IgD-negative memory B cell (primary cell): ENCODE results near the gene TRDN. TPM values are rescaled to one million over a fixed set of nuclear protein-coding genes. Genes with fewer than 3 reads are reported as not detected.
"Not testable (repeated sequence)": the region's sequence is repeated elsewhere in the genome, so short reads cannot be mapped to it uniquely, and the experiment has no call there.

Experiments
- H3K27ac Mint-ChIP-seq, 3 donors: one replicate each; pipeline ENCODE4 v1.8.0; 2020 to 2022; ENCODE audit warnings: mild to moderate bottlenecking in 3 of 3, mixed read lengths in 3 of 3, moderate library complexity in 1 of 3
- H3K27me3 Mint-ChIP-seq: one replicate; pipeline ENCODE4 v1.8.0; 2021; ENCODE audit warnings: mixed read lengths
- H3K36me3 Mint-ChIP-seq: one replicate; pipeline ENCODE4 v1.8.0; 2020; ENCODE audit warnings: mild to moderate bottlenecking, mixed read lengths
- H3K4me1 Mint-ChIP-seq, 3 donors: one replicate each; pipeline ENCODE4 v1.8.0; 2020 to 2022; ENCODE audit warnings: mixed read lengths in 3 of 3, mild to moderate bottlenecking in 1 of 3
- H3K4me3 Mint-ChIP-seq, 4 donors: one replicate each; pipeline ENCODE4 v1.8.0; 2020 to 2022; ENCODE audit warnings: mild to moderate bottlenecking in 4 of 4, mixed read lengths in 4 of 4, moderate library complexity in 3 of 4
- H3K9me3 Mint-ChIP-seq, 3 donors: one replicate each; pipeline ENCODE4 v1.8.0; 2020 to 2021; ENCODE audit warnings: mixed read lengths in 3 of 3, mild to moderate bottlenecking in 1 of 3
- polyA plus RNA-seq: library from polyadenylated mRNA; unstranded; fragments of 300-500 nt; fragmentation: Illumina TruSeq; gene quantifications from one replicate; pipeline ENCODE4 v1.2.3, GENCODE V29; 2021

The TRDN gene
- polyA plus RNA-seq, 1 donor from 2014 or later, result not detected

DNA sequence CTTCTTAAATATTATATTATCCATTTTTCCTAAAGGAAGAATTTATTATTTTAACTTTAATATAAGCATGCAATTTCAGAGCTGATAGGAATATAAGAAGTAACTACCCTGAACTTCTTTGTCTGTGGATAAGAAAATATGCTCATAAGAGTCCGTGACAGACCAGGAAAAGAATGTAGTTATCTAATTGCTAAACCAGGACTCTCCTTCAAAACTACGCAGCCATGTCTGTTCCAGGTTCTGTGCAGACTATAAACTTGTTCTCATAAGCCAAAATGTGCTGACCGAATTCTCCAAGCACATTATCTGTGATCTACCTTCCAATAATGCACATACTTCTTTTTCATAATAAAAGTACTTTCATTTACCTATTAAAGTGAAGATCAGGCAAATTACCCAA is 116.5 kb downstream of the TRDN start:
- H3K27me3 Mint-ChIP-seq, result no peaks in the 10 kb centered on the region
- H3K36me3 Mint-ChIP-seq, result no peaks in the 10 kb centered on the region
- no peak overlapping the region for H3K4me3 Mint-ChIP-seq
- H3K9me3 Mint-ChIP-seq, result peaks cover 1 to 9% (median 4%) of the 10 kb centered on the region in 3 donors
- H3K4me1 Mint-ChIP-seq, result peaks cover 0 to 2% (median 0%) of the 10 kb centered on the region in 3 donors
- no peak overlapping the region for H3K27ac Mint-ChIP-seq

DNA sequence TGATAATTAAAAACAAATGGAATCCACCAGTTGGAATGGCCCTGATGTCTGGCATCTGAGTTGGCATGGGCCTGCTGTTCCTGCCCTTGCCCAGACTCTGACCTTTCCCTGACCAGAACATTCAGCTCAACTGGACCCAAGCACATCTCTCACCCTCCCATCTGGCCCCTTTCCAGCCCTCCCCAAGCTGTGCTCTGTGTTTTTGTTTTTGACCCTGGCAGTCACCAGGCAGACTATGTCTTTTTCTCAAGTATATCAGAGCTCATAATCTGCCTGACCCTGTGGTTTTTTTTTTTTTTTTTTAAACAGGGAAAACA is 117.6 kb downstream of the TRDN start:
- H3K27me3 Mint-ChIP-seq, result no peaks in the 10 kb centered on the region
- peaks cover 1 to 11% (median 4%) of the 10 kb centered on the region in 3 donors for H3K9me3 Mint-ChIP-seq
- H3K36me3 Mint-ChIP-seq, result no peaks in the 10 kb centered on the region
- H3K4me1 Mint-ChIP-seq, result peaks cover 0 to 2% (median 0%) of the 10 kb centered on the region in 3 donors
- H3K27ac Mint-ChIP-seq, result no peak overlapping the region
- H3K4me3 Mint-ChIP-seq, result no peak overlapping the region

DNA sequence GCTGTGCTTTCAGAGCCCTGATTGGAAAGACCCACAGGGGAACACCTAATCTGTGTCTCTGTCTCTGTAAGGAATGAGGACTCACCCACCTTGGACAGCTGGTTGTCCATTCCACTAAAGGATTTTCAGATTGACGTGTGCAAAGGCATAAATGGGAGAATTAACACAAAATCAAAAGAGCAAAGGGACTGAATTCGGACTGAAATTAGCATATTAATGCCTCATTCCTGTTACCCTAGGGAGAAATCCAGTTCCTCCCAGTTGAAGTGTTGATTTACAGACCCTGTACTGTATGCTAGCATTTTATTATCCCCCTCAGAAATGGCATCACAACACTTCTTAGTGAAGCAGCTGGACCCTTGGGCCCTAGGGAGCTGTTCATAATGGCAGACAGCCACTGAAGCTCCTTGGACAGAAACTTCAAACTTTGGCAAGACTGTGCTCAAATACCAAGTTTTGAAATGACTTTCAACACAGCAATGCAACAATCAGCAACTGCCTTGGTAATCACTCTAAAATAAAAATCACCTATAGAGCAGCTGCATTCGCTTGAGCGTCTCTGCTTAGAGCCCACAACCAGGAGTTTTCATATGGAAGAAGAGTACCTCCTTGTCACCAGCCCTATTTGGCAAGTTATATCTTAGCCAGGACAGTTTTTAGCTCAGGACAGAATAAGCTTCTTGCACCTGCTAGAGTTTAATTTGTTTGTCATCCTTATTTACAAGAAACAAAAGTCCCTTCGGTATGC is 118.1 kb downstream of the TRDN start:
- Mint-ChIP-seq H3K27ac (no peak overlapping the region), H3K4me1 (peaks cover 0 to 2% (median 0%) of the 10 kb centered on the region in 3 donors), H3K27me3 (no peaks in the 10 kb centered on the region), H3K9me3 (peaks cover 1 to 11% (median 6%) of the 10 kb centered on the region in 3 donors), H3K36me3 (no peaks in the 10 kb centered on the region), H3K4me3 (no peak overlapping the region)

DNA sequence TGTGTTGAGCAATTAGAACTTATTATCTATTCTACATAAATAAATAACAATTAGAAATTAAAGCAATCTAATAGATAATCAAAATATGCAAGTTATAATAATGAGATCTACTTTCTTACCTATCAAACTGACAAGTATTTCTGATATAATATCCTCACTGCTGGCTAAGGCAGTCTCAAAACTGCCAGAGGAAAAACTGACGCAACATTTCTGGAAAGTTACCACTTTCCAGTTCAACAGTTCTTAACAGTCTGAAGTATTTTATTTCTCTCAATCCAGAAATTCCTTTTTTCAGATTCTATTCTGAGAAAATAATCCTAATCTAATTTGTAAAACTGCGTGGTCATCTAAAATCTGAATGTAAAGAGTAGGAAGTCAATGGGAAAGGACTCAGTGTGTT is 121.0 kb downstream of the TRDN start:
- Mint-ChIP-seq H3K4me1 (peaks cover 0 to 2% (median 0%) of the 10 kb centered on the region in 3 donors), H3K27me3 (no peaks in the 10 kb centered on the region), H3K9me3 (peaks cover 1 to 5% (median 3%) of the 10 kb centered on the region in 3 donors), H3K27ac (no peak overlapping the region), H3K36me3 (no peaks in the 10 kb centered on the region), H3K4me3 (no peak overlapping the region)

DNA sequence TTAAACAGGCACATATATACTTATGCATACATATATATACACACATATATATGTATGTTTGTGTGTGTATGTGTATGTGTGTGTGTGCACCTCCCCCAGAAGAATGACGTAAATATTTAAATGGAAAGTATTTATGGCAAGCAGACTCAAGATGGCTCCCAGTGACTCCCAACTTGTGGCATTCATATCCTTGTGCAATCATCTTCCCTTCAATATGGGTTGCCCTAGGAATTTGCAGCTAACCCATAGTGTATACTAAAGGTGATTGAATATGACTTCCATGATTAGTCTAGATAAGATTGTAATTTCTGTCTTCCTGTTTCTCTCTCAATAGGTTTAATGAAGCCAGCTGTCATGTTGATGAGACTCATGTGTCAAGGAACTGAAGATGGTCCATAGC is 127.6 kb downstream of the TRDN start:
- no peaks in the 10 kb centered on the region for H3K36me3 Mint-ChIP-seq
- no peaks in the 10 kb centered on the region for H3K27me3 Mint-ChIP-seq
- H3K27ac Mint-ChIP-seq, result no peak overlapping the region
- H3K4me3 Mint-ChIP-seq, result no peak overlapping the region
- no peaks in the 10 kb centered on the region for H3K4me1 Mint-ChIP-seq
- peaks cover 0 to 5% (median 1%) of the 10 kb centered on the region in 3 donors for H3K9me3 Mint-ChIP-seq

DNA sequence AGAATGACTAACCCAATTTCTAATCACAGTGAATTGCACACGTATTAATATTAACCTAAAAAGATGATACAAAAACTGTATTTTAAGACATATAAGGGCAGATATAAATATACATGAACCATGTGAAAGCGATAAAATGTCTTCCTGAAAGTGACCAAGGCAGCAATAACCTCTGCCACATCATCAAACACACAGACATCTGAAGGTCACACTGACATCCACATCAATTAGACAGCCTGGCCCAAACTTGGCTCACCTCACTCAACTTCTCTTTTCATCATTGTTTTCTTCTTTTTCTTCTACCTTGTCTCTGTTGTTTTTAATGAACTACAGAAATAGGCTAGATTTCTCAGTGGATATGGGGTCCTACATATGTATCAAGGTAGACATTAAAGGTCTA is 128.5 kb downstream of the TRDN start:
- no peaks in the 10 kb centered on the region for H3K27me3 Mint-ChIP-seq
- peaks cover 0 to 5% (median 0%) of the 10 kb centered on the region in 3 donors for H3K9me3 Mint-ChIP-seq
- H3K36me3 Mint-ChIP-seq, result no peaks in the 10 kb centered on the region
- H3K4me3 Mint-ChIP-seq, result no peak overlapping the region
- no peak overlapping the region for H3K27ac Mint-ChIP-seq
- no peaks in the 10 kb centered on the region for H3K4me1 Mint-ChIP-seq

DNA sequence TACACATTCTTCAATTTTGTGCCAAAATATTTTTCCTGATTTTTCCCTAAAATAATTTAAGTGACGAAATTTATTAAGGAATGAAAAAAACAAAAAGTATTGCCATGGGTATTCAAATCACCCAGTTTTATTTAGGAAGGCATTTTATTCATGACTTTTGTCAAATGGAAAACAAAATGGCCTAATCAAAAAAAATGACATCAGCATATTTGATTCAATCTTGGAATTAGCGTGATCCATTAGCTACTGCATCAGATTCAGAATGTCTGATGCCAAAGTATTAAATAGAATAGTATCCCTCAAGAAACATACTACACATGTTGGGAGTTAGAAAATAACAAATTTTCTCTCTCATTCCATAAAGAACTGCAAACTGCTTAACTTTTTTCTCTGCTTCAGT is 129.2 kb downstream of the TRDN start:
- no peak overlapping the region for H3K4me3 Mint-ChIP-seq
- no peak overlapping the region for H3K27ac Mint-ChIP-seq
- no peaks in the 10 kb centered on the region for H3K36me3 Mint-ChIP-seq
- H3K4me1 Mint-ChIP-seq, result no peaks in the 10 kb centered on the region
- peaks cover 0 to 5% (median 0%) of the 10 kb centered on the region in 3 donors for H3K9me3 Mint-ChIP-seq
- H3K27me3 Mint-ChIP-seq, result no peaks in the 10 kb centered on the region

DNA sequence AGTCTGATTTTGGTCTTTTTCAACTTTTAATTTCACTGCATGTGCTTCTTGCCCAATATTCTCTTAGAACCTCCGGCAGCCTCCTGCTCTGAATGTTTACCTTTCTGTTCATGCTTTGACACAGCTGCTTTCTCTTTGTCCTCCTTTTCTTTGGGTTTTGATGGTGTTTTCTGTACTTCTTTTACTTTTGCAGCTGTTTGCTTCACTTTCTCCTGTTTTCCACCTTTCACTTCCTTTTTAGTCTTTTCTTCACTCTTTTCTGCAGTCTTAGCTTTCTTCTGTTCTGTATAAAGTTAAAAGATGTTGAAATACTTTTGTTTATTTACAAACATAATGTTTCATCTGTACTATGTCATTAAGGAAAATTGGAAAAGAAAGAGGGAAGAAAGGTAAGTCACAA is 133.1 kb downstream of the TRDN start:
- no peaks in the 10 kb centered on the region for H3K4me1 Mint-ChIP-seq
- H3K36me3 Mint-ChIP-seq, result no peaks in the 10 kb centered on the region
- no peaks in the 10 kb centered on the region for H3K9me3 Mint-ChIP-seq
- no peak overlapping the region for H3K27ac Mint-ChIP-seq
- H3K27me3 Mint-ChIP-seq, result no peaks in the 10 kb centered on the region
- H3K4me3 Mint-ChIP-seq, result no peak overlapping the region

DNA sequence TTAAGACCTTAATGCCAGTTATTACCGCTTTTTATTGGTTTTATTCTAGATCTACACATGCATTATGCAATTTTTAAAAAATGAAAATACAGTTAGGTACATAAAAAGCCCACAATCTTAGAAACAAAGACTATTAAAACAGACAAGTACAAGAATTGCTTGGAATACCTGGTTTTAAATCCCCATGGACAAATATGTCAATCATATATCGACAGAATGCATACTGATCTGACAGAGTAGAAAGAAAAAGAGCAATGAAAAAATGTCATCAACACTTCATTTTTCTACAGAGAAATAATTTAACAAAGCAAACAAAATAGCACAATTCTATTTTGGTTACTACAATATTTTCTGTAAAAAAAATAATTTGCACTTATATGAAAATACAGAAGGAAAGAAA is 139.7 kb downstream of the TRDN start:
- Mint-ChIP-seq H3K27ac (no peak overlapping the region), H3K4me1 (no peaks in the 10 kb centered on the region), H3K27me3 (no peaks in the 10 kb centered on the region), H3K36me3 (no peaks in the 10 kb centered on the region), H3K4me3 (no peak overlapping the region), H3K9me3 (no peaks in the 10 kb centered on the region)

DNA sequence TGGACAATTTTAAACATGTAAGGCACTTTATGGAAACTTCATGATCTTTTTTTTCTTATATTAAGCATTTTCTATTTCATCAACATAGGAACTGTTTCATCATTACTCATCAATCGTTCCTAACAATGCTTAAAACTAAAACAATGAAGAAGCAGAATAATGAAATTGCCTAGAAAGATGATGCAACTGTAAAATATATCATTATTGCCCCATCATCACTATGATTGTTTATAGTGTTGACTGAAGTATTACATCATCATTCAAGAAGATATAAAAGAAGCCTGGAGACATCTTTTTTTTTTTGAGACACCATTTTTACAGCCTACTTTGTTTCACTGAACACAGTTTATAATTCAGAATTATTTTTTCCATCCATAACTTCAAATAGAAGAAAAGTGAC is 147.2 kb downstream of the TRDN start:
- H3K9me3 Mint-ChIP-seq, result peaks cover 5 to 10% (median 8%) of the 10 kb centered on the region in 3 donors
- H3K4me3 Mint-ChIP-seq, result no peak overlapping the region
- H3K27ac Mint-ChIP-seq, result no peak overlapping the region
- no peaks in the 10 kb centered on the region for H3K36me3 Mint-ChIP-seq
- no peaks in the 10 kb centered on the region for H3K27me3 Mint-ChIP-seq
- H3K4me1 Mint-ChIP-seq, result no peaks in the 10 kb centered on the region

DNA sequence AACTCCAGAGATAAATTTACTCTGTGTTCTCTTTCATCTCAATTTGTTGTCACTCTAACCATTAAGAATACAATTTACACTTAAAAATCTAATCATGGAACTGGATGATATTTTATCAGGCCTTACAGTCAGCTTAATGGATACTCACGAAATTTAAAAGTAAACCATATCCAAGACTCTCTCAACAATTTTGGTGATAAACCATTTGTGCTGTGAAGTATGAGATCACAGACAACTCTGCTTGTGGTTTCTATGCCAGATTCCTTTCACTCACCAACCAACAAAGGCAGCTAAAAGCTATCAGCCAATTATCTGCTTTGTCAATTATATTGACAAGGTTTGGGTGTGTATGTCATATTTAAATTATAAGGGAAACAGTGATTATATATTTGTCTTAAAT is 155.8 kb downstream of the TRDN start:
- Mint-ChIP-seq H3K9me3 (no peaks in the 10 kb centered on the region), H3K27me3 (no peaks in the 10 kb centered on the region), H3K4me1 (no peaks in the 10 kb centered on the region), H3K36me3 (no peaks in the 10 kb centered on the region), H3K27ac (no peak overlapping the region), H3K4me3 (no peak overlapping the region)

DNA sequence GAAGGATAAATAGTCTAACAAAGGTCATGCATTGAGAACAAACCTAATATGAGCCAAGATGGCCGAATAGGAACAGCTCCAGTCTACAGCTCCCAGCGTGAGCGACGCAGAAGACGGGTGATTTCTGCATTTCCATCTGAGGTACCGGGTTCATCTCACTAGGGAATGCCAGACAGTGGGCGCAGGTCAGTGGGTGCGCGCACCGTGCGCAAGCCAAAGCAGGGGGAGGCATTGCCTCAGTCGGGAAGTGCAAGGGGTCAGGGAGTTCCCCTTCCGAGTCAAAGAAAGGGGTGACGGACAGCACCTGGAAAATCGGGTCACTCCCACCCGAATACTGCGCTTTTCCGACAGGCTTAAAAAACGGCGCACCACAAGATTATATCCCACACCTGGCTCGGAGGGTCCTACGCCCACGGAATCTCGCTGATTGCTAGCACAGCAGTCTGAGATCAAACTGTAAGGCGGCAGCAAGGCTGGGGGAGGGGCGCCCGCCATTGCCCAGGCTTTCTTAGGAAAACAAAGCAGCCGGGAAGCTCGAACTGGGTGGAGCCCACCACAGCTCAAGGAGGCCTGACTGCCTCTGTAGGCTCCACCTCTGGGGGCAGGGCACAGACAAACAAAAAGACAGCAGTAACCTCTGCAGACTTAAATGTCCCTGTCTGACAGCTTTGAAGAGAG is 164.6 kb downstream of the TRDN start:
- H3K9me3 Mint-ChIP-seq, H3K4me1 Mint-ChIP-seq, H3K27me3 Mint-ChIP-seq, H3K27ac Mint-ChIP-seq, H3K4me3 Mint-ChIP-seq, H3K36me3 Mint-ChIP-seq: not testable (repeated sequence)

DNA sequence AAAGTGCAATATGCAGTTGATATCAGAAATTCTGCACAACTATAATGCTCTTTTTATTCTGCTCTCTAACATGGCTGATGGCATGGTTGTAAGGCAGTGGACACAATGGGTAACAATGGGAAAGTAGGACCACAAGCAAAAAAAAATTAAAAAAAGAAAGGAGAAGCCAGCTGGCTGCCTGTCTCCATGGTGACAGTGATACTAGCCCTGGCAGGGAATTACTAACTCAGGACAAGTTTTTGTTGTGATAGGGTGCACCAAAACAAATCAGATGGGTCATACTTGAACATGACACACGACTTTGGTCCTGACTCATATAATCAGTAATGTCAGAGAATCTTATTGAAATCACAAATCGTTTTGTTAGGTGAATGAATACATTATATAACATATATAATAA is 169.4 kb downstream of the TRDN start:
- no peaks in the 10 kb centered on the region for H3K4me1 Mint-ChIP-seq
- no peaks in the 10 kb centered on the region for H3K27me3 Mint-ChIP-seq

DNA sequence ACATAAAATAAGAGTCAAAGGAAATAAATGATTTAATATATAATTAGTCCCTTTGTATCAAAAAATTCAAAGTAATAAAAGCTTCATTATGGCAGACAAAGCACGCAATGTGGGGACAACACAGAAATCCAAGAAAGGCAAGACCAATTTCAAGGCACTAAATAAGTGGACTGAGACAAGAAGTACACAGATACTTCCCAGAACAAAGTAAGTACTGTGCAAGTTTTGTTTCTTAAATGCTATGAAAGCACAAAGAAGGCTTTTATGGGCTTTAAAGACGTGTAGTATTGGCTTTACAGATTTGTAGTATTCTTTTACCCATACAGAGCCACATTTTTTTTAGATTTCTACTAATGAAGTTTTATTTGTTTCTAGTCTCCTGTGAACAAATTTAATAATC is 174.6 kb downstream of the TRDN start:
- H3K4me1 Mint-ChIP-seq, result no peaks in the 10 kb centered on the region
- no peak overlapping the region for H3K4me3 Mint-ChIP-seq
- H3K27me3 Mint-ChIP-seq, result no peaks in the 10 kb centered on the region
- peaks cover 0 to 2% (median 0%) of the 10 kb centered on the region in 3 donors for H3K9me3 Mint-ChIP-seq
- no peak overlapping the region for H3K27ac Mint-ChIP-seq
- H3K36me3 Mint-ChIP-seq, result no peaks in the 10 kb centered on the region

More for the DNA sequence above, 169.4 kb downstream of the TRDN start:
- H3K4me3 Mint-ChIP-seq, result no peak overlapping the region
- no peak overlapping the region for H3K27ac Mint-ChIP-seq
- H3K36me3 Mint-ChIP-seq, result no peaks in the 10 kb centered on the region
- H3K9me3 Mint-ChIP-seq, result no peaks in the 10 kb centered on the region

DNA sequence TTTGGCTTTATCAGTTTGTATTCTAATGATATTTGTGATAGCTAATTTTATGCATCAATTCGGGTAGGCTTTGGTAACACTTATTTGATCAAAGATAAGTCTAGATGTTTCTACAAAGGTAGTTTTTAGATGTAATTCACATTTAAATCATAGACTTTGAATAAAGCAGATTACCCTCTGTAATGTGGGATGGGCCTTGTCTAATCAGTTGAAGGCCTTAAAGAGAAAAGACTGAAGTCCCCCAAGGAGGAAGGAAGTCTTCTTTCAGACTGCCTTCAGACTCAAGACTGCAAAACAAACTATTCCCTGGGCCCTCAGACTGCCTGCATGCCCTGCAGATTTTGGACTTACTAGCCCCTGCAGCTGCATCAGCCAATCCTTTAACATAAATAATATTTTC is 178.5 kb downstream of the TRDN start:
- H3K4me3 Mint-ChIP-seq, result no peak overlapping the region

DNA sequence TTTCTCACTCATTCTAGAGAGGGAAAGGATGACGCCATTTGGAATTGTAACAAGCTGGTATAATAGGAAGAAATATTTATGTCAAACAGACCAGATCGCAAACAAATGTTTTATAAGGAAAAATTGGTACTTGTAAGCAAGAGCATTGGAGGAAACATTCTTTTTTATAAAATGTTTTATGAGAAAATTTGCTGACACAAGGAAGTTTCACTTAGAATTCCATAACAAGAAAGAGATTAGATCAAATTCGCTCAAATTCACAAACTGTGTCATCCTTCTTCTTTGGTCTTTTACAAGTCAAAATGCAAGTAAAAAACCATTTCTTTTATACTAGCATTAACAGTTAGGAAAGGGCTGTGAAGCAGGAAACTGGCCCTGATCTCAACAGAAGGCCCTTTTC is 179.9 kb downstream of the TRDN start:
- Mint-ChIP-seq H3K36me3 (no peaks in the 10 kb centered on the region), H3K4me1 (no peaks in the 10 kb centered on the region), H3K27ac (no peak overlapping the region), H3K9me3 (peaks cover 2 to 6% (median 4%) of the 10 kb centered on the region in 3 donors), H3K4me3 (no peak overlapping the region), H3K27me3 (no peaks in the 10 kb centered on the region)

More for the DNA sequence above, 178.5 kb downstream of the TRDN start:
- Mint-ChIP-seq H3K4me1 (no peaks in the 10 kb centered on the region), H3K27me3 (no peaks in the 10 kb centered on the region), H3K36me3 (no peaks in the 10 kb centered on the region), H3K9me3 (peaks cover 0 to 4% (median under 1%) of the 10 kb centered on the region in 3 donors), H3K27ac (no peak overlapping the region)
